ENCODE results near the gene ACSS3. TPM values are rescaled to one million over a fixed set of nuclear protein-coding genes. Genes with fewer than 3 reads are reported as not detected.
"Not testable (repeated sequence)": the region's sequence is repeated elsewhere in the genome, so short reads cannot be mapped to it uniquely, and the experiment has no call there.

ACSS3 gene
- total and polyA plus RNA-seq, 4 experiments from 2014 or later = not detected

DNA sequence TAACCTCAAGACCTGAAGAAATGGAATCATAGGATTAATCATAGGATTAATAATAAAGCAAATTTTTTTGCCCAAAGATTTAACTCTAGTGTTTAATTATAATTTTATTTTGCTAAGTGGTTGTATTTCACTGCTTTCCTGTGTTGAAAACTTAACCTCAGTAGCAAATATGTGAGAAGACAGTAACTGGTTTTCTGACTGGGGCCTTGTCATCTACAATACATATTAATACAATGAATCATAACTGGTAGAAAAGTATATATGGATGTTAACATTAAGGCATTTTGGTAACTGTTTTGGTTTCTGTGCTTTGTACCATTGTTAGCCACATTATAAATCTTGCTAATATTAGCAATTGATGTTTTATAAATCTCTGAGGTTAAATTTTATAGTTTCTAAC lies 92.2 kb downstream of the ACSS3 start:
- ChIA-PET CTCF (ENCODE audit: partially characterized antibody) (no interaction called here), POLR2A (ENCODE audit: partially characterized antibody) (no interaction called here)
- no peak overlapping the region for H3K27ac ChIP-seq (ENCODE audit: low read depth, low read length)
- H3K27me3 Mint-ChIP-seq = no peaks in the 10 kb centered on the region
- H3K36me3 Mint-ChIP-seq = no peaks in the 10 kb centered on the region
- intact Hi-C loops (cut with micrococcal nuclease) = no loop called here
- no peaks in the 10 kb centered on the region for H3K4me1 ChIP-seq (ENCODE audit: insufficient read depth, low read length)
- no peaks in the 10 kb centered on the region for H3K9me3 ChIP-seq (ENCODE audit: control insufficient read depth in 1 of 2, low read length in 2 of 2)
- H3K4me3 Mint-ChIP-seq = no peak overlapping the region
- DNase-seq = no peak
- no peak overlapping the region for H3K4me3 ChIP-seq (ENCODE audit: low read length in 2 of 2)
- no peaks in the 10 kb centered on the region for H3K27me3 ChIP-seq (ENCODE audit: insufficient read depth, low read length)
- peaks cover 0 to 8% (median 4%) of the 10 kb centered on the region in 8 donors for H3K9me3 Mint-ChIP-seq
- no peaks in the 10 kb centered on the region for H3K4me1 Mint-ChIP-seq
- no peak overlapping the region for H3K27ac Mint-ChIP-seq
- no peaks in the 10 kb centered on the region for H3K36me3 ChIP-seq (ENCODE audit: insufficient read depth, low read length)

DNA sequence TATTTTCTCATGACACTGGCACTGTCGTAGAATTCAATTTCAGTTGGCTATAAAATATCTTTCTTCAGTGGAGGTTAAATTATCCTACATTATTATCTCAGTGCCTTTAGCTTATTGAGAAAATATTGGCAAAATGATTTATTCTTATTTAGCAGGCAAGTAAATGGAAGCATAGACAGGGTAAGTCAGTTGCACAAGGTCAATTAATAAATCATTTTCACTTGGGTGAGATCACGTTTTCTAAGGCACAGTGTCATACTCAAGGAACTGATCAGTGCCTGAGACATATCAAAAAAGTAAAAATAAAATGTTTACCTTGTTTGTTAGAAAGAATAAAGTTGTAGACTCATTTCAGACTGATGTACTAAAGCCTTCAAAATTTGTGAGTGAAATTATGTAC lies 95.0 kb downstream of the ACSS3 start:
- CTCF ChIA-PET (ENCODE audit: partially characterized antibody) = no interaction called here
- Mint-ChIP-seq H3K36me3 (peaks cover 0 to 2% of the 10 kb centered on the region in 2 donors), H3K4me1 (no peaks in the 10 kb centered on the region), H3K9me3 (peaks cover 0 to 21% (median 14%) of the 10 kb centered on the region in 8 donors), H3K27ac (no peak overlapping the region), H3K4me3 (no peak overlapping the region), H3K27me3 (no peaks in the 10 kb centered on the region)
- H3K36me3 ChIP-seq (ENCODE audit: insufficient read depth, low read length) = no peaks in the 10 kb centered on the region
- no peaks in the 10 kb centered on the region for H3K9me3 ChIP-seq (ENCODE audit: control insufficient read depth in 1 of 2, low read length in 2 of 2)
- no peak overlapping the region for H3K27ac ChIP-seq (ENCODE audit: low read depth, low read length)
- intact Hi-C loops (cut with micrococcal nuclease) = no loop called here
- no peak overlapping the region for H3K4me3 ChIP-seq (ENCODE audit: low read length in 2 of 2)
- POLR2A ChIA-PET (ENCODE audit: partially characterized antibody) = no interaction called here
- no peaks in the 10 kb centered on the region for H3K27me3 ChIP-seq (ENCODE audit: insufficient read depth, low read length)
- no peaks in the 10 kb centered on the region for H3K4me1 ChIP-seq (ENCODE audit: insufficient read depth, low read length)
- DNase-seq = no peak

DNA sequence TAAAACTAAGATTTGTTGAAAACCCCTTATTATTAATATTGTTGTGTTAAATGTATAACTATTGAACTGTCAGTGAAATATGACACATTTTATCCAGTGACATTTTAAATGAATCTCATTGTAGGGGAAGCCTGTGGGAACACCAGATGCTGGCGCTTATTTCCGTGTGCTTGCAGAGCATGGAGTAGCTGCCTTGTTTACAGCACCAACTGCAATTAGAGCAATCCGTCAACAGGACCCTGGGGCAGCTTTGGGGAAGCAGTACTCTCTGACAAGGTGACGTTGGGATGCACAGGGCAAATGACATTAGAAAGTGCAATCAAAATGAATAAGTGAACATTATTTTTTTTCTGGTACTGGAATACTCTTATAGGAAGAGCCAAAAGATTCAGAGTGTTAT lies 96.8 kb downstream of the ACSS3 start:
- H3K27ac Mint-ChIP-seq = no peak overlapping the region

DNA sequence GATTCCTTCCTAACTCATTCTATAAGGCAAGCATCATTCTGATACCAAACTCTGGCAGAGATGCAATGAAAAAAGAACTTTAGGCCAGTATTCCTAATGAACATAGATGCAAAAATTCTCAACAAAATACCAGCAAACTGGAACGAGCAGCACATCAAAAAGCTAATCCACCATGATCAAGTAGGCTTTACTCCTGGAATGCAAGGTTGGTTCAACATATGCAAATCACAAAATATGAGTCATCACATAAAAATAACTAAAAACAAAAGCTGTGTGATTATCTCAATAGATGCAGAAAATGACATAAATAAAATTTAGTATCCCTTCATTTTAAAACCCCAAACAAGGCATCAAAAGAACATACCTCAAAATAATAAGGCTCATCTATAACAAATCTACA lies 98.9 kb downstream of the ACSS3 start:
- peak overlapping the region in 1 of 8 donors; percentile 48 for H3K4me3 Mint-ChIP-seq
- Histone ChIP-seq H3K9me3 (ENCODE audit: control insufficient read depth in 1 of 2, low read length in 2 of 2) (no peaks in the 10 kb centered on the region), H3K27me3 (ENCODE audit: insufficient read depth, low read length) (no peaks in the 10 kb centered on the region), H3K4me1 (ENCODE audit: insufficient read depth, low read length) (no peaks in the 10 kb centered on the region), H3K27ac (ENCODE audit: low read depth, low read length) (no peak overlapping the region), H3K36me3 (ENCODE audit: insufficient read depth, low read length) (no peaks in the 10 kb centered on the region), H3K4me3 (ENCODE audit: low read length in 2 of 2) (no peak overlapping the region)
- CTCF ChIA-PET (ENCODE audit: partially characterized antibody) = no interaction called here
- H3K27me3 Mint-ChIP-seq = no peaks in the 10 kb centered on the region
- intact Hi-C loops (cut with micrococcal nuclease) = no loop called here
- POLR2A ChIA-PET (ENCODE audit: partially characterized antibody) = no interaction called here
- H3K4me1 Mint-ChIP-seq = no peaks in the 10 kb centered on the region
- DNase-seq = no peak
- peaks cover 0 to 2% of the 10 kb centered on the region in 2 donors for H3K36me3 Mint-ChIP-seq
- H3K9me3 Mint-ChIP-seq = peaks cover 0 to 21% (median 15%) of the 10 kb centered on the region in 8 donors
- no peak overlapping the region for H3K27ac Mint-ChIP-seq

More for the DNA sequence above, 96.8 kb downstream of the ACSS3 start:
- no peak overlapping the region for H3K27ac ChIP-seq (ENCODE audit: low read depth, low read length)
- ChIA-PET CTCF (ENCODE audit: partially characterized antibody) (no interaction called here), POLR2A (ENCODE audit: partially characterized antibody) (no interaction called here)
- H3K36me3 ChIP-seq (ENCODE audit: insufficient read depth, low read length) = no peaks in the 10 kb centered on the region
- no peaks in the 10 kb centered on the region for H3K4me1 Mint-ChIP-seq
- no peak overlapping the region for H3K4me3 Mint-ChIP-seq
- no peaks in the 10 kb centered on the region for H3K9me3 ChIP-seq (ENCODE audit: control insufficient read depth in 1 of 2, low read length in 2 of 2)
- H3K36me3 Mint-ChIP-seq = peaks cover 0 to 2% of the 10 kb centered on the region in 2 donors
- intact Hi-C loops (cut with micrococcal nuclease) = no loop called here
- DNase-seq = no peak
- no peaks in the 10 kb centered on the region for H3K27me3 Mint-ChIP-seq
- H3K4me1 ChIP-seq (ENCODE audit: insufficient read depth, low read length) = no peaks in the 10 kb centered on the region
- peaks cover 0 to 21% (median 13%) of the 10 kb centered on the region in 8 donors for H3K9me3 Mint-ChIP-seq
- H3K4me3 ChIP-seq (ENCODE audit: low read length in 2 of 2) = no peak overlapping the region
- no peaks in the 10 kb centered on the region for H3K27me3 ChIP-seq (ENCODE audit: insufficient read depth, low read length)

DNA sequence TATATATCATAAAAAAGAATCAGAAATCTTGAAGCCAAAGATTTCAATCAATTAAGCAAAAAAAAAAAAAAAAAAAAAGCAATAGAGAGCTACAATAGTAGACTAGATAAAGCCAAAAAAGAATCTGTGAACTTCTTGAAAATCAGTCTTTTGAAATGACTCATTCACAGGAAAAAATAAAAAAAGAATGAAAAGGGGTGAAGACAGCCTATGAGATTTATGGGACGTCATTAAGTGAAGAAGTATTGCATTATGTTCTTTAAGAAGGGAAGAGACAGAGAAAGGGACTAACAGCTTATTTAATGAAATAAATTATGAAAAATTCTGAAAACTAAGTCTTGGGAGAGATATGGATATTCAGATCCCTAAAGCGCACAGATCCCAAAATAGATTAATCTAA lies 103.8 kb downstream of the ACSS3 start:
- Histone ChIP-seq H3K27ac (ENCODE audit: low read depth, low read length) (no peak overlapping the region), H3K4me1 (ENCODE audit: insufficient read depth, low read length) (no peaks in the 10 kb centered on the region), H3K9me3 (ENCODE audit: control insufficient read depth in 1 of 2, low read length in 2 of 2) (no peaks in the 10 kb centered on the region), H3K36me3 (ENCODE audit: insufficient read depth, low read length) (no peaks in the 10 kb centered on the region), H3K4me3 (ENCODE audit: low read length in 2 of 2) (no peak overlapping the region), H3K27me3 (ENCODE audit: insufficient read depth, low read length) (no peaks in the 10 kb centered on the region)
- H3K36me3 Mint-ChIP-seq = peaks cover 0 to 2% of the 10 kb centered on the region in 2 donors
- no peak overlapping the region for H3K4me3 Mint-ChIP-seq
- intact Hi-C loops (cut with micrococcal nuclease) = no loop called here
- no peak overlapping the region for H3K27ac Mint-ChIP-seq
- ChIA-PET POLR2A (ENCODE audit: partially characterized antibody) (no interaction called here), CTCF (ENCODE audit: partially characterized antibody) (no interaction called here)
- no peaks in the 10 kb centered on the region for H3K27me3 Mint-ChIP-seq
- no peaks in the 10 kb centered on the region for H3K4me1 Mint-ChIP-seq
- DNase-seq = no peak
- peaks cover 0 to 18% (median 7%) of the 10 kb centered on the region in 8 donors for H3K9me3 Mint-ChIP-seq

DNA sequence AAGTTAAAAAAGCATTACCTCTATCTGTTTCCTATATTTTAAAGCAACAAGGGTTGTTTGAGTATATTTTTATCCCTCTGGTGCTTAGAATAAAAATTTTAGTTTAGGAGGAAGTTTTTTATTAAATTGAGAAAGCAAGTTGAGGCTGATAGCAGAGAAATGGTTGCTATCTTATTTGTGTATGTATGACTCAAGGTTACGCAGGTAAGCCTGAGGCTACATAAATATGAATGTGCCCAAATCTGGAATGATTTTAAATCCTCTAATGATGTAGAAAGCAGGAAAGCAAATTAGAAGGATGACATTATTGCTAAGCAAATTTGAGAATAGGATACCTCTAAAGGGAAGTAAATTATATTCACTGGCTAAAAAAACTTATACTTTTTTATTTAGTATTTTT lies 109.8 kb downstream of the ACSS3 start:
- no peak for DNase-seq
- peaks cover 0 to 13% (median 5%) of the 10 kb centered on the region in 8 donors for H3K9me3 Mint-ChIP-seq
- Histone ChIP-seq H3K4me3 (ENCODE audit: low read length in 2 of 2) (no peak overlapping the region), H3K9me3 (ENCODE audit: control insufficient read depth in 1 of 2, low read length in 2 of 2) (peaks cover 0 to 2% of the 10 kb centered on the region in 2 donors), H3K36me3 (ENCODE audit: insufficient read depth, low read length) (no peaks in the 10 kb centered on the region), H3K27ac (ENCODE audit: low read depth, low read length) (no peak overlapping the region), H3K27me3 (ENCODE audit: insufficient read depth, low read length) (no peaks in the 10 kb centered on the region), H3K4me1 (ENCODE audit: insufficient read depth, low read length) (no peaks in the 10 kb centered on the region)
- H3K27me3 Mint-ChIP-seq = no peaks in the 10 kb centered on the region
- no peaks in the 10 kb centered on the region for H3K4me1 Mint-ChIP-seq
- no peak overlapping the region for H3K27ac Mint-ChIP-seq
- H3K36me3 Mint-ChIP-seq = no peaks in the 10 kb centered on the region
- H3K4me3 Mint-ChIP-seq = no peak overlapping the region
- CTCF ChIA-PET (ENCODE audit: partially characterized antibody) = no interaction called here
- intact Hi-C loops (cut with micrococcal nuclease) = no loop called here
- POLR2A ChIA-PET (ENCODE audit: partially characterized antibody) = no interaction called here

DNA sequence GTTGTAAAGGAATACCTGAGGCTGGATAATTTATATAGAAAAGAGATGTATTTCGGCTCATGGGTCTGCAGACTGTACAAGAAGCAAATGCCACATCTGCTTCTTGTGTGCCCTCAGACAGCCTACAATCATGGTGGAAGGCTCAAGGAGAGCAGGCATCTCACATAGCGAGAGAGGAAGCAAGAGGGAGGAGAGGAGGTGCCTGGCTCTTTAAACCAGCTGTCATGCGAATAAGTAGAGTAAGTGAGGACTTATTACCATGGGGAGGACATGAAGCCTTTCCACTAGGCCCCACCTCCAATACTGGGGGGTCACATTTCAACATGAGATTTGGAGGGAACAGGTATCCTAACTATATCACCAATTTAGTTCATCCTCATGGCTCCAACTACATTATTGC lies 118.7 kb downstream of the ACSS3 start:
- intact Hi-C loops (cut with micrococcal nuclease) = no loop called here
- Mint-ChIP-seq H3K36me3 (no peaks in the 10 kb centered on the region), H3K4me1 (no peaks in the 10 kb centered on the region), H3K9me3 (peaks cover 0 to 11% (median 7%) of the 10 kb centered on the region in 8 donors), H3K27ac (peak overlapping the region in 1 of 7 donors; percentile 47), H3K4me3 (no peak overlapping the region), H3K27me3 (no peaks in the 10 kb centered on the region)
- H3K36me3 ChIP-seq (ENCODE audit: insufficient read depth, low read length) = no peaks in the 10 kb centered on the region
- no peaks in the 10 kb centered on the region for H3K27me3 ChIP-seq (ENCODE audit: insufficient read depth, low read length)
- no peak overlapping the region for H3K27ac ChIP-seq (ENCODE audit: low read depth, low read length)
- CTCF ChIA-PET (ENCODE audit: partially characterized antibody) = no interaction called here
- POLR2A ChIA-PET (ENCODE audit: partially characterized antibody) = no interaction called here
- peaks cover 0 to 4% of the 10 kb centered on the region in 2 donors for H3K9me3 ChIP-seq (ENCODE audit: control insufficient read depth in 1 of 2, low read length in 2 of 2)
- no peak overlapping the region for H3K4me3 ChIP-seq (ENCODE audit: low read length in 2 of 2)
- no peaks in the 10 kb centered on the region for H3K4me1 ChIP-seq (ENCODE audit: insufficient read depth, low read length)
- DNase-seq = no peak

DNA sequence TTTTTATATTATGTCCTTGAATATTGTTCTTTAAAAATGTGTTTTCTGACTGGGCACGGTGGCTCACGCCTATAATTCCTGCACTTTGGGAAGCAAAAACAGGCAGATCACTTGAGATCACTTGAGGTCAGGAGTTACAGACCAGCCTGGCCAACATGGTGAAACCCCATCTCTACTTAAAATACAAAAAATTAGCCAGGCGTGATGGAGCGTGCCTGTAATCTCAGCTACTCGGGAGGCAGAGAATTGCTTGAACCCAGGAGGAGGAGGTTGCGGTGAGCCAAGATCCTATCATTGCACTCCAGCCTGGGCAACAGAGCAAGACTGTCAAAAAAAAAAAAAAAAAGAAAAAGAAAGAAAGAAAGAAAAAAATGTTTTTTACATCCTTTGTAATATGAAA lies 122.7 kb downstream of the ACSS3 start:
- CTCF ChIA-PET (ENCODE audit: partially characterized antibody) = interaction anchor here (0.7 kb wide), 1 partner anchor 913 kb away, joined by 3 read pairs; no protein-coding TSS in a partner anchor
- POLR2A ChIA-PET (ENCODE audit: partially characterized antibody); DNase-seq; H3K27ac Mint-ChIP-seq; H3K4me1 ChIP-seq (ENCODE audit: insufficient read depth, low read length); intact Hi-C loops (cut with micrococcal nuclease); H3K4me1 Mint-ChIP-seq; H3K36me3 ChIP-seq (ENCODE audit: insufficient read depth, low read length); H3K27me3 ChIP-seq (ENCODE audit: insufficient read depth, low read length); H3K4me3 ChIP-seq (ENCODE audit: low read length in 2 of 2); H3K36me3 Mint-ChIP-seq; H3K27ac ChIP-seq (ENCODE audit: low read depth, low read length); H3K4me3 Mint-ChIP-seq; H3K9me3 ChIP-seq (ENCODE audit: control insufficient read depth in 1 of 2, low read length in 2 of 2); H3K27me3 Mint-ChIP-seq: not testable (repeated sequence)
- peaks cover 0 to 11% (median 5%) of the 10 kb centered on the region in 8 donors for H3K9me3 Mint-ChIP-seq
